ENCODE results near the gene LTO1.

DNA sequence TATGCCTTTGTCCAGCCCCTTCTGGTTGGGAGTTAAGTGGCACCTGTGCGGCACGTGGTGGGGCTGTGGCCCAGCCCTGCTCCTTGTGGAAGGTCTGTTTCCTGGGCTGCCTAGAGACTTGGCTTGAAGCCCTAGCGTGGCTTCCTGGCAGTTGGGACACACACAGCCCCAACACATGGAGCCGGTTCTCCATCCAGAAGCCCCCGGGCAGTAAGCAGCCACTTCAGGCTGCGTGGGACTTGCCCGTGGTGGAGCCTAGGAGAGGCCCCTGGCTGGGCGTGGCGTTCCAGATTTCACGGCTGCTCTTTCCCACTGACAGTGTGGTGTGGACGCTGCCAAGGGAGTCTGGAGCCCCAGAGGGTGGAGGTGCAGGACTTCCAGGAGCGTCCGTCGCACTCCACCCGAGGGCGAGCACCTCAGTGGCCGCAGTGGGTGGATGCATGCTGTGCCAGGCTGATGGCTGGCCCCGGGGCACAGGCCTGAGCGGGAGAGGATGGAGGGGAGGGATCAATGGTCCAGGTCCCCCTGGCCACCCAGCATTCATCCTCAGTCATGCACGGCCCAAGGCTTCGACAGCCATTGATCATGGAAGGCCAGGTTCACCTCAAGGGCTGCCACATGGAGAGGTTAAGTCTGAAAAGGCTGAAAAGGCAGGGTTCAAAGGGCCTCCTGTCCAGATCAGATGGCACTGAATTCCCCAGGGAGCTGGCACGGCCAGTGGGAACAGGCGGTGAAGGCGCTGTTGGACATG is 24.9 kb downstream of the LTO1 start:
- no peak for TF ChIP-seq GATA2 (IDR thresholded peaks at IDR 0.05; ENCODE audit: low read depth, low read length)
- no peak for TF ChIP-seq GATA3 (IDR thresholded peaks at IDR 0.05; ENCODE audit: low read depth, low read length)

Measured in SH-SY5Y (cell line).